ENCODE measurements around the gene ANK2. TPM values are rescaled to one million over a fixed set of nuclear protein-coding genes. Genes with fewer than 3 reads are reported as not detected.

The ANK2 gene
- total RNA-seq, 1 donor = 15.1 TPM

- DNase-seq (ENCODE audit: low read depth) = no peak
- no peak overlapping the region for H3K4me3 ChIP-seq (ENCODE audit: low read depth, low read length)
- TF ChIP-seq, protein P1, sequence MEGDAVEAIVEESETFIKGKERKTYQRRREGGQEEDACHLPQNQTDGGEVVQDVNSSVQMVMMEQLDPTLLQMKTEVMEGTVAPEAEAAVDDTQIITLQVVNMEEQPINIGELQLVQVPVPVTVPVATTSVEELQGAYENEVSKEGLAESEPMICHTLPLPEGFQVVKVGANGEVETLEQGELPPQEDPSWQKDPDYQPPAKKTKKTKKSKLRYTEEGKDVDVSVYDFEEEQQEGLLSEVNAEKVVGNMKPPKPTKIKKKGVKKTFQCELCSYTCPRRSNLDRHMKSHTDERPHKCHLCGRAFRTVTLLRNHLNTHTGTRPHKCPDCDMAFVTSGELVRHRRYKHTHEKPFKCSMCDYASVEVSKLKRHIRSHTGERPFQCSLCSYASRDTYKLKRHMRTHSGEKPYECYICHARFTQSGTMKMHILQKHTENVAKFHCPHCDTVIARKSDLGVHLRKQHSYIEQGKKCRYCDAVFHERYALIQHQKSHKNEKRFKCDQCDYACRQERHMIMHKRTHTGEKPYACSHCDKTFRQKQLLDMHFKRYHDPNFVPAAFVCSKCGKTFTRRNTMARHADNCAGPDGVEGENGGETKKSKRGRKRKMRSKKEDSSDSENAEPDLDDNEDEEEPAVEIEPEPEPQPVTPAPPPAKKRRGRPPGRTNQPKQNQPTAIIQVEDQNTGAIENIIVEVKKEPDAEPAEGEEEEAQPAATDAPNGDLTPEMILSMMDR (IDR thresholded peaks at IDR 0.05; ENCODE audit: insufficient read depth, low read depth, low read length) = no peak
Measured at GRCh38 chr4:113024388-113024787, 25.1 kb upstream of the ANK2 start.

GRCh38 chr4:113025416-113025815 lies 24.0 kb upstream of the ANK2 start:
- TF ChIP-seq, protein P1 (IDR thresholded peaks at IDR 0.05; ENCODE audit: insufficient read depth, low read depth, low read length) = no peak
- H3K4me3 ChIP-seq (ENCODE audit: low read depth, low read length) = no peak overlapping the region
- no peak for DNase-seq (ENCODE audit: low read depth)

DNA sequence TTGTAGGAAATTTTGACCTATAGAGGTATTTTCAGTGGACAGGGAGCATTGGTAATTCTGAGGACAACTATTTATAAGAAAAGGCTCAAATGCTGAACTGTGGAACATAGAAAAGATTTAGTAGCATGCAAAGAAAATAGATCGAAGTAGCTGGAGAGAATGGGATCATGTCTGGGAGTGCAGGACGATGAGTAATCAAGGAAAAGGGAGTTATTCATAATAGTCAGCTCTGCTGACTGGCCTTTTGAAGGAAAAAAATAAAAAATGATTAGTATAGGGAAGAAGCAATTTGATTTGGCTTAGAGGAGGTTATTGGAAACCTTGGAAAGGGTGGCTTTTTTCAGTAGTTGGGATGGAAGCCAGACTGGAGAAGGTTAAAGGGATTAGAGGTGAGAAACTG lies 22.9 kb upstream of the ANK2 start:
- no peak overlapping the region for H3K4me3 ChIP-seq (ENCODE audit: low read depth, low read length)
- peak; percentile 14 for DNase-seq (ENCODE audit: low read depth)
- TF ChIP-seq, protein P1 (IDR thresholded peaks at IDR 0.05; ENCODE audit: insufficient read depth, low read depth, low read length) = no peak

GRCh38 chr4:113028074-113028473 lies 21.4 kb upstream of the ANK2 start:
- TF ChIP-seq, protein P1 (IDR thresholded peaks at IDR 0.05; ENCODE audit: insufficient read depth, low read depth, low read length) = no peak
- H3K4me3 ChIP-seq (ENCODE audit: low read depth, low read length) = no peak overlapping the region
- no peak for DNase-seq (ENCODE audit: low read depth)

DNA sequence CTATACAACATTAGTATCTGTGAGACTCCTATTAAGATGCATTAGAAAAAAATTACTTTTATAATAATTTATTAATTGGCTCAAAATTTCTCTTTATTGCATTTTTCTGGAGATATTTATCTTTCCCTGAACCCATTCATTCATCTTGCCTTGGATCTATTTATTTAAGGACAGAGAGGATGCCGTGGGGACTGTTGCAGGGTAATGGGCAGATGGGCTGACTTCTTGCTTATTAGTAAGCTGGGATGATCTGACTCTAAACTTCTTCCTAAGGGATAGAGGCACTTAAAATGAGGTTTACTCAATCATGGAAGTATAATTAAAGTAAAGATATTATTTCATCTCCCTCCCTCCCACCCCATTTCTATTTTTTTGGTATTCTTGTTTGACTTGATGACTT lies 18.2 kb upstream of the ANK2 start:
- no peak overlapping the region for H3K4me3 ChIP-seq (ENCODE audit: low read depth, low read length)
- TF ChIP-seq, protein P1 (IDR thresholded peaks at IDR 0.05; ENCODE audit: insufficient read depth, low read depth, low read length) = no peak
- DNase-seq (ENCODE audit: low read depth) = no peak

DNA sequence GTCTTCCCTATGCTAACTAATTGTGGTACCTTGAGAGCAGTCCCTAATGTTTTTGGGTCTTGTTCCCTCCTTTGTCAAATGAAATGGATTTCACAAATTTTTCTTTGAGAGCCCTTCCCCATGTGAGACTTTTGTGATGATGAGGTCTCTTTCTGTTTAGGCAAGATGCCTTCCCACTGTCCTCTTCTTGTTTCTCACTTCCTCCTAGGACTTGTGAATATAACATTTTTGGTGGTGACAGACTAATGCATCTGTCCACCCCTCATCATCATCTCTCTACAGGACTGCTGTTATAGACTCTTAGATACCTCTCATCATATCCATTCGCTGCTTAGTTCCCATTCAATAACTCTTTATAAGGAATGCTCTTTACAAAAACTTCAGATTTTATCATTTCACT lies 8.7 kb upstream of the ANK2 start:
- TF ChIP-seq, protein P1 (IDR thresholded peaks at IDR 0.05; ENCODE audit: insufficient read depth, low read depth, low read length) = no peak
- no peak for DNase-seq (ENCODE audit: low read depth)
- H3K4me3 ChIP-seq (ENCODE audit: low read depth, low read length) = no peak overlapping the region

DNA sequence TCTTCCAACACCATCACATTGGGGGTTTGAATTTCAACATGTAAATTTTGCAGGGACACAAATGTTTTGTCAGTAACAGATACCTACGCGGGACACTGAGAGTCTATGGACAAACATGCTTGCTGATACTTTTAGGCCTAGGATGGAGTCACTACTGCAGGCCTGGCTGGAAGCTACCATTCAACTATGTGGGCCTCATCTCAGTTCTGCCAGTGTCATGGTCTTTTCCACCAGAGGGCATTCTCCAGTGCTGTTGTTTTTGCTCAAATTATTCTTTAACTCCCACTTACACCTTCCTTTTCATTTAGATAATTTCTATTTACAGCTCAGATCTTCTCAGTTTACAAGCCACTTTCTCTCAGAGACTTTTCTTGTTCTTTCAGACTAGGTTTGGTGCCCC lies 7.0 kb upstream of the ANK2 start:
- TF ChIP-seq, protein P1 (IDR thresholded peaks at IDR 0.05; ENCODE audit: insufficient read depth, low read depth, low read length) = no peak
- DNase-seq (ENCODE audit: low read depth) = no peak

More for the DNA sequence above, 7.0 kb upstream of the ANK2 start:
- H3K4me3 ChIP-seq (ENCODE audit: low read depth, low read length) = no peak overlapping the region

Data from fibroblast of villous mesenchyme (primary cell).